Endothelial cell of umbilical vein (primary cell): Measurements from ENCODE around the gene SRM. TPM values are rescaled to one million over a fixed set of nuclear protein-coding genes. Genes with fewer than 3 reads are reported as not detected.
A peak's percentile ranks its signal among the peaks of the same experiment; 100 is the strongest.

Experiments
- BruUV-seq: library from RNA; stranded (reverse); fragments of 400-500 nt; replicated peaks from 2 replicates; lab custom pipeline; 2021; lab: Mats Ljungman, UMichigan
- CTCF ChIA-PET: fragments of 300-600, 350-600 bp; sonication (Branson Sonifier 250); formaldehyde crosslinking; loops from one replicate; lab custom pipeline; 2021; ENCODE audit warnings: antibody characterized with exemption, inconsistent platforms; lab: Charles Lee
- POLR2A ChIA-PET: fragments of 300-600, 350-600 bp; sonication (Branson Sonifier 250); formaldehyde crosslinking; loops from one replicate; lab custom pipeline; 2021; ENCODE audit warnings: antibody characterized with exemption, inconsistent platforms; lab: Charles Lee
- DNase-seq: peaks from one replicate; pipeline ENCODE4 v3.0.0-alpha.2; 2011; ENCODE audit warnings: low read depth, low spot score
- FAIRE-seq: peaks from 2 replicates; lab custom pipeline; 2011; peaks lifted over from hg19 to GRCh38; lab: Jason Lieb, UNC
- H2AFZ ChIP-seq: 2 replicates; pipeline ENCODE4 v1.6.0; 2012; ENCODE audit warnings: low read depth, low read length, control low read depth, inconsistent platforms
- H3K27ac ChIP-seq: 2 replicates; pipeline ENCODE4 v1.5.1; 2011; ENCODE audit warnings: low read depth, mild to moderate bottlenecking, control low read depth, low read length, moderate library complexity; ENCODE audit not compliant: insufficient read depth
- H3K27me3 ChIP-seq, 2 experiments: 2 replicates each; pipeline versions ENCODE4 v1.6.0 to v1.6.1; 2011; ENCODE audit warnings: low read length in 2 of 2, mixed read lengths in 1 of 2; ENCODE audit not compliant: control insufficient read depth in 2 of 2, insufficient read depth in 2 of 2
- H3K36me3 ChIP-seq, 2 experiments: 2 replicates in 1 of 2; 3 replicates in 1 of 2; pipeline ENCODE4 v1.5.1; 2011; ENCODE audit warnings: low read length in 2 of 2, mild to moderate bottlenecking in 1 of 2, moderate library complexity in 1 of 2; ENCODE audit not compliant: control insufficient read depth in 2 of 2, insufficient read depth in 2 of 2; ENCODE audit errors: extremely low read depth in 1 of 2
- H3K4me1 ChIP-seq: 3 replicates; pipeline ENCODE4 v1.5.1; 2011; ENCODE audit warnings: mild to moderate bottlenecking, low read length; ENCODE audit not compliant: control insufficient read depth, insufficient read depth; ENCODE audit errors: extremely low read depth
- H3K4me2 ChIP-seq: 2 replicates; pipeline ENCODE4 v1.6.1; 2011; ENCODE audit warnings: low read length, control low read depth, mixed read lengths; ENCODE audit not compliant: insufficient read depth
- H3K4me3 ChIP-seq, 3 experiments: fragments of 200-600 bp in 1 of 3; sonication (generic), shearing (Covaris generic) in 1 of 3; replicated peaks in 1 of 3; 2 replicates each; pipeline ENCODE4 v1.5.1; 2011 to 2016; ENCODE audit warnings: control low read depth in 3 of 3, low read length in 3 of 3, mild to moderate bottlenecking in 2 of 3, inconsistent platforms in 1 of 3, low read depth in 1 of 3, moderate library complexity in 1 of 3; ENCODE audit not compliant: insufficient read depth in 1 of 3
- H3K79me2 ChIP-seq: 2 replicates; pipeline ENCODE4 v1.6.0; 2012; ENCODE audit warnings: low read length, inconsistent platforms; ENCODE audit not compliant: control insufficient read depth, insufficient read depth
- H3K9ac ChIP-seq: replicated peaks from 2 replicates; pipeline ENCODE3; 2011; ENCODE audit warnings: low read length, control low read depth; ENCODE audit not compliant: insufficient read depth; ENCODE audit errors: extremely low read depth
- H3K9me1 ChIP-seq: replicated peaks from 3 replicates; pipeline ENCODE4 v1.6.0; 2011; ENCODE audit warnings: mild to moderate bottlenecking, low read length; ENCODE audit not compliant: control insufficient read depth, insufficient read depth; ENCODE audit errors: extremely low read depth
- H3K9me3 ChIP-seq: replicated peaks from 2 replicates; pipeline ENCODE4 v1.5.1; 2012; ENCODE audit warnings: low read length, inconsistent platforms; ENCODE audit not compliant: control insufficient read depth, insufficient read depth
- H4K20me1 ChIP-seq: replicated peaks from 2 replicates; pipeline ENCODE3; 2011; ENCODE audit warnings: mild to moderate bottlenecking, low read length; ENCODE audit not compliant: control insufficient read depth, insufficient read depth; ENCODE audit errors: extremely low read depth
- EZH2 ChIP-seq: IDR thresholded peaks from 2 replicates; pipeline ENCODE4 v1.6.1; 2012; ENCODE audit warnings: borderline replicate concordance, low read depth, mild to moderate bottlenecking, moderate library complexity, low read length, inconsistent platforms; ENCODE audit not compliant: severe bottlenecking
- FOS ChIP-seq: IDR thresholded peaks from 2 replicates; pipeline ENCODE4 v1.6.1; 2011; ENCODE audit warnings: mild to moderate bottlenecking, low read length, moderate library complexity, borderline replicate concordance; ENCODE audit not compliant: insufficient read depth
- GATA2 ChIP-seq: IDR thresholded peaks from 2 replicates; pipeline ENCODE4 v1.7.0; 2011; ENCODE audit warnings: low read depth, mild to moderate bottlenecking, moderate library complexity, mixed read lengths, low read length; ENCODE audit not compliant: insufficient read length, insufficient read depth
- JUN ChIP-seq: IDR thresholded peaks from 2 replicates; pipeline ENCODE4 v1.6.1; 2011; ENCODE audit warnings: borderline replicate concordance, low read depth; ENCODE audit not compliant: insufficient read length, insufficient read depth
- POLR2A ChIP-seq: IDR thresholded peaks from 2 replicates; pipeline ENCODE4 v1.6.1; 2012; ENCODE audit warnings: low read depth, mild to moderate bottlenecking, control low read depth, low read length
- POLR2AphosphoS5 ChIP-seq: IDR thresholded peaks from 2 replicates; pipeline ENCODE4 v1.6.1; 2012; ENCODE audit warnings: low read depth, mild to moderate bottlenecking, control low read depth, low read length, moderate library complexity; ENCODE audit not compliant: insufficient read depth
- dilution Hi-C: fragments of 300-500 bp; cut with MboI; formaldehyde crosslinking; loops from one replicate; pipeline ENCODE4 v1.15.0; 2019; ENCODE audit warnings: low sequenced_read_pairs; ENCODE audit not compliant: extremely low pct_ligation_motif_present
- intact Hi-C: fragments of 100-400 bp; cut with micrococcal nuclease; formaldehyde crosslinking; loops from one replicate; pipeline ENCODE4 v1.10.0; 2022
- polyA plus RNA-seq, 4 experiments: library from polyadenylated mRNA; depleted of rRNA in 3 of 4; stranded (reverse) in 3 of 4; unstranded in 1 of 4; fragments of >200 nt; gene quantifications; 2 replicates each; pipeline versions ENCODE4 v1.2.1 to v1.2.3, GENCODE V29; 2011 to 2012; ENCODE audit warnings: missing spikeins in 1 of 4
- total RNA-seq: library from RNA; stranded (reverse); gene quantifications from 2 replicates; pipeline ENCODE4 v1.2.3, GENCODE V29; 2021
- TF ChIP-seq, protein P1 (sequence below): IDR thresholded peaks from 2 replicates; pipeline ENCODE4 v1.6.1; 2011; ENCODE audit not compliant: insufficient read depth, insufficient read length
- TF ChIP-seq, protein P2 (sequence below), 2 donors: IDR thresholded peaks; 1 replicate in 1 of 2; 2 replicates in 1 of 2; pipeline ENCODE4 v1.5.1; 2011; ENCODE audit warnings: low read length in 2 of 2, mild to moderate bottlenecking in 2 of 2, moderate library complexity in 2 of 2, control low read depth in 1 of 2, inconsistent platforms in 1 of 2, low read depth in 1 of 2; ENCODE audit not compliant: insufficient read depth in 1 of 2; ENCODE audit errors: extremely low read depth in 1 of 2

Gene SRM
- total and polyA plus RNA-seq, 2 donors (not counting 3 experiments of a cell fraction or from before 2014, with no cell fraction given): 81.3 to 172 TPM

DNA sequence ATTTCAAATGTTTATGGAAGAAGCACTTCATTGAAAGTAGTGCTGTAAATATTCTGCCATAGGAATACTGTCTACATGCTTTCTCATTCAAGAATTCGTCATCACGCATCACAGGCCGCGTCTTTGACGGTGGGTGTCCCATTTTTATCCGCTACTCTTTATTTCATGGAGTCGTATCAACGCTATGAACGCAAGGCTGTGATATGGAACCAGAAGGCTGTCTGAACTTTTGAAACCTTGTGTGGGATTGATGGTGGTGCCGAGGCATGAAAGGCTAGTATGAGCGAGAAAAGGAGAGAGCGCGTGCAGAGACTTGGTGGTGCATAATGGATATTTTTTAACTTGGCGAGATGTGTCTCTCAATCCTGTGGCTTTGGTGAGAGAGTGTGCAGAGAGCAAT, 36.6 kb downstream of the SRM start:
- no peaks in the 10 kb centered on the region for H3K4me1 ChIP-seq
- H2AFZ ChIP-seq: no peak overlapping the region
- DNase-seq (no peak), FAIRE-seq (no peak)
- H3K9ac ChIP-seq: no peak overlapping the region
- CTCF ChIA-PET: no interaction called here
- no peak overlapping the region for H3K4me3 ChIP-seq
- no peaks in the 10 kb centered on the region for H3K27me3 ChIP-seq
- no peak overlapping the region for H3K27ac ChIP-seq
- H3K4me2 ChIP-seq: no peak overlapping the region
- peaks cover 42 to 43% of the 10 kb centered on the region in 2 experiments for H3K36me3 ChIP-seq
- peaks cover 3% of the 10 kb centered on the region for H4K20me1 ChIP-seq
- POLR2A ChIA-PET: no interaction called here
- dilution Hi-C loops (no loop called here), intact Hi-C loops (no loop called here)
- BruUV-seq: TSS peak; percentile 14
- H3K9me3 ChIP-seq: no peaks in the 10 kb centered on the region
- H3K9me1 ChIP-seq: no peaks in the 10 kb centered on the region
- peaks cover 15% of the 10 kb centered on the region for H3K79me2 ChIP-seq
- TF ChIP-seq, protein P1, sequence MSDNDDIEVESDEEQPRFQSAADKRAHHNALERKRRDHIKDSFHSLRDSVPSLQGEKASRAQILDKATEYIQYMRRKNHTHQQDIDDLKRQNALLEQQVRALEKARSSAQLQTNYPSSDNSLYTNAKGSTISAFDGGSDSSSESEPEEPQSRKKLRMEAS: no peak
- TF ChIP-seq GATA2: no peak
- no peak for TF ChIP-seq JUN
- no peak for TF ChIP-seq FOS
- TF ChIP-seq POLR2A: no peak
- TF ChIP-seq EZH2: no peak
- TF ChIP-seq, protein P2, sequence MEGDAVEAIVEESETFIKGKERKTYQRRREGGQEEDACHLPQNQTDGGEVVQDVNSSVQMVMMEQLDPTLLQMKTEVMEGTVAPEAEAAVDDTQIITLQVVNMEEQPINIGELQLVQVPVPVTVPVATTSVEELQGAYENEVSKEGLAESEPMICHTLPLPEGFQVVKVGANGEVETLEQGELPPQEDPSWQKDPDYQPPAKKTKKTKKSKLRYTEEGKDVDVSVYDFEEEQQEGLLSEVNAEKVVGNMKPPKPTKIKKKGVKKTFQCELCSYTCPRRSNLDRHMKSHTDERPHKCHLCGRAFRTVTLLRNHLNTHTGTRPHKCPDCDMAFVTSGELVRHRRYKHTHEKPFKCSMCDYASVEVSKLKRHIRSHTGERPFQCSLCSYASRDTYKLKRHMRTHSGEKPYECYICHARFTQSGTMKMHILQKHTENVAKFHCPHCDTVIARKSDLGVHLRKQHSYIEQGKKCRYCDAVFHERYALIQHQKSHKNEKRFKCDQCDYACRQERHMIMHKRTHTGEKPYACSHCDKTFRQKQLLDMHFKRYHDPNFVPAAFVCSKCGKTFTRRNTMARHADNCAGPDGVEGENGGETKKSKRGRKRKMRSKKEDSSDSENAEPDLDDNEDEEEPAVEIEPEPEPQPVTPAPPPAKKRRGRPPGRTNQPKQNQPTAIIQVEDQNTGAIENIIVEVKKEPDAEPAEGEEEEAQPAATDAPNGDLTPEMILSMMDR (IDR thresholded peaks at IDR 0.05; ENCODE audit: extremely low read depth in 1 of 2, insufficient read depth in 1 of 2, low read depth in 1 of 2, low read length in 2 of 2): no peak
- TF ChIP-seq POLR2AphosphoS5: no peak
